ENCODE results near the gene TRPV4. TPM values are rescaled to one million over a fixed set of nuclear protein-coding genes. Genes with fewer than 3 reads are reported as not detected.

TRPV4 gene
- total and polyA plus RNA-seq, 2 experiments from 2014 or later: 2.3 to 4.7 TPM

GRCh38 chr12:109811624-109811995 lies 21.6 kb downstream of the TRPV4 start:
- no peak overlapping the region for H3K27ac ChIP-seq
- DNase-seq (ENCODE audit: low spot score): no peak
- WGBS (ENCODE audit: low lambda C conversion rate, missing lambda C conversion rate): 75% methylated on average over 5 of the region's 5 CpGs

GRCh38 chr12:109810954-109811623 lies 22.1 kb downstream of the TRPV4 start:
- Histone ChIP-seq H3K9me3 (ENCODE audit: low read depth) (no peaks in the 10 kb centered on the region), H3K27ac (no peak overlapping the region), H3K4me1 (ENCODE audit: insufficient read depth) (no peaks in the 10 kb centered on the region), H3K79me2 (no peaks in the 10 kb centered on the region), H3K9me2 (replicated peaks; ENCODE audit: insufficient read depth) (no peaks in the 10 kb centered on the region), H4K20me1 (ENCODE audit: insufficient read depth, poor library complexity, severe bottlenecking) (no peaks in the 10 kb centered on the region), H3K36me3 (replicated peaks; ENCODE audit: insufficient read depth, low read depth) (no peaks in the 10 kb centered on the region), H3K4me3 (no peak overlapping the region), H3K4me2 (no peak overlapping the region), H2AFZ (no peak overlapping the region), H3K27me3 (no peaks in the 10 kb centered on the region)
- 93% methylated on average over 10 of the region's 10 CpGs for WGBS (ENCODE audit: low lambda C conversion rate, missing lambda C conversion rate)
- DNase-seq (ENCODE audit: low spot score): no peak
- TF ChIP-seq EZH2phosphoT487 (IDR thresholded peaks at IDR 0.05; ENCODE audit: low read depth, severe bottlenecking, unreplicated experiment) (no peak), CTCF (IDR thresholded peaks at IDR 0.05; ENCODE audit: poor library complexity) (no peak), EZH2 (IDR thresholded peaks at IDR 0.05; ENCODE audit: borderline replicate concordance) (no peak)

More at GRCh38 chr12:109811624-109811995, 21.6 kb downstream of the TRPV4 start:
- Histone ChIP-seq H3K36me3 (replicated peaks; ENCODE audit: insufficient read depth, low read depth) (no peaks in the 10 kb centered on the region), H3K4me3 (no peak overlapping the region), H3K79me2 (no peaks in the 10 kb centered on the region), H3K9me2 (replicated peaks; ENCODE audit: insufficient read depth) (no peaks in the 10 kb centered on the region), H3K27me3 (no peaks in the 10 kb centered on the region), H3K4me2 (no peak overlapping the region), H3K4me1 (ENCODE audit: insufficient read depth) (no peaks in the 10 kb centered on the region), H3K9me3 (ENCODE audit: low read depth) (no peaks in the 10 kb centered on the region), H4K20me1 (ENCODE audit: insufficient read depth, poor library complexity, severe bottlenecking) (no peaks in the 10 kb centered on the region), H2AFZ (no peak overlapping the region)
- no peak for TF ChIP-seq EZH2 (IDR thresholded peaks at IDR 0.05; ENCODE audit: borderline replicate concordance)
- no peak for TF ChIP-seq EZH2phosphoT487 (IDR thresholded peaks at IDR 0.05; ENCODE audit: low read depth, severe bottlenecking, unreplicated experiment)
- no peak for TF ChIP-seq CTCF (IDR thresholded peaks at IDR 0.05; ENCODE audit: poor library complexity)

GRCh38 chr12:109808876-109809646 lies 24.1 kb downstream of the TRPV4 start:
- 85% methylated on average over 4 of the region's 4 CpGs for WGBS (ENCODE audit: low lambda C conversion rate, missing lambda C conversion rate)
- H3K4me2 ChIP-seq: no peak overlapping the region
- no peaks in the 10 kb centered on the region for H4K20me1 ChIP-seq (ENCODE audit: insufficient read depth, poor library complexity, severe bottlenecking)
- DNase-seq (ENCODE audit: low spot score): no peak
- no peak for TF ChIP-seq EZH2 (IDR thresholded peaks at IDR 0.05; ENCODE audit: borderline replicate concordance)
- TF ChIP-seq CTCF (IDR thresholded peaks at IDR 0.05; ENCODE audit: poor library complexity): no peak
- no peak for TF ChIP-seq EZH2phosphoT487 (IDR thresholded peaks at IDR 0.05; ENCODE audit: low read depth, severe bottlenecking, unreplicated experiment)
- no peaks in the 10 kb centered on the region for H3K36me3 ChIP-seq (replicated peaks; ENCODE audit: insufficient read depth, low read depth)
- H3K9me2 ChIP-seq (replicated peaks; ENCODE audit: insufficient read depth): no peaks in the 10 kb centered on the region
- no peak overlapping the region for H3K4me3 ChIP-seq
- H3K79me2 ChIP-seq: no peaks in the 10 kb centered on the region
- no peaks in the 10 kb centered on the region for H3K27me3 ChIP-seq
- H3K9me3 ChIP-seq (ENCODE audit: low read depth): no peaks in the 10 kb centered on the region
- H3K27ac ChIP-seq: no peak overlapping the region
- H2AFZ ChIP-seq: no peak overlapping the region
- no peaks in the 10 kb centered on the region for H3K4me1 ChIP-seq (ENCODE audit: insufficient read depth)

Measured in hepatocyte (in vitro differentiated cells).